Hepatocyte (in vitro differentiated cells): ENCODE results near the gene MNX1. TPM values are rescaled to one million over a fixed set of nuclear protein-coding genes. Genes with fewer than 3 reads are reported as not detected.

ENCODE experiments used
- DNase-seq: peaks from one replicate; pipeline ENCODE4 v3.0.0-alpha.2; 2016; ENCODE audit warnings: low spot score
- H2AFZ ChIP-seq: fragments of 200-600 bp; sonication (generic); 2 replicates; pipeline ENCODE4 v1.6.0; 2016; ENCODE audit warnings: antibody characterized with exemption, mild to moderate bottlenecking
- H3K27ac ChIP-seq: fragments of 200-600 bp; sonication (generic); 2 replicates; pipeline ENCODE4 v1.5.1; 2016; ENCODE audit warnings: mild to moderate bottlenecking
- H3K27me3 ChIP-seq: fragments of 200-600 bp; sonication (generic); 2 replicates; pipeline ENCODE4 v1.6.1; 2016
- H3K36me3 ChIP-seq: fragments of 200-600 bp; sonication (generic); replicated peaks from 2 replicates; pipeline ENCODE4 v1.5.1; 2016; ENCODE audit warnings: low read depth; ENCODE audit not compliant: insufficient read depth
- H3K4me1 ChIP-seq: fragments of 200-600 bp; sonication (generic); 2 replicates; pipeline ENCODE4 v1.5.1; 2016; ENCODE audit warnings: mild to moderate bottlenecking, moderate library complexity; ENCODE audit not compliant: insufficient read depth
- H3K4me2 ChIP-seq: fragments of 200-600 bp; sonication (generic); 2 replicates; pipeline ENCODE4 v1.6.0; 2016
- H3K4me3 ChIP-seq: fragments of 200-600 bp; sonication (generic); 2 replicates; pipeline ENCODE4 v1.5.1; 2016; ENCODE audit warnings: mild to moderate bottlenecking
- H3K79me2 ChIP-seq: fragments of 200-600 bp; sonication (generic); 2 replicates; pipeline ENCODE4 v1.6.0; 2017; ENCODE audit warnings: mild to moderate bottlenecking
- H3K9me2 ChIP-seq: fragments of 200-600 bp; sonication (generic); replicated peaks from 2 replicates; pipeline ENCODE4 v1.6.0; 2017; ENCODE audit warnings: mild to moderate bottlenecking; ENCODE audit not compliant: insufficient read depth
- H3K9me3 ChIP-seq: fragments of 200-600 bp; sonication (generic); 2 replicates; pipeline ENCODE4 v1.5.1; 2016; ENCODE audit warnings: low read depth, mild to moderate bottlenecking
- H4K20me1 ChIP-seq: fragments of 200-600 bp; sonication (generic); 2 replicates; pipeline ENCODE4 v1.6.0; 2016; ENCODE audit warnings: mild to moderate bottlenecking; ENCODE audit not compliant: insufficient read depth, poor library complexity, severe bottlenecking
- CTCF ChIP-seq: fragments of 200-600 bp; sonication (generic); IDR thresholded peaks from 2 replicates; pipeline ENCODE4 v1.5.1; 2016; ENCODE audit warnings: antibody characterized with exemption, mild to moderate bottlenecking; ENCODE audit not compliant: poor library complexity
- EZH2 ChIP-seq: fragments of 200-600 bp; sonication (generic); IDR thresholded peaks from 2 replicates; pipeline ENCODE4 v1.6.1; 2016; ENCODE audit warnings: antibody characterized with exemption, mild to moderate bottlenecking, borderline replicate concordance
- EZH2phosphoT487 ChIP-seq: fragments of 200-600 bp; sonication (generic); IDR thresholded peaks from one replicate; pipeline ENCODE4 v1.6.1; 2018; ENCODE audit warnings: antibody characterized with exemption, mild to moderate bottlenecking, low read depth, moderate library complexity; ENCODE audit not compliant: unreplicated experiment, severe bottlenecking
- WGBS: methylation state at CpG from one replicate; pipeline ENCODE4 v1.1.6; 2016; ENCODE audit warnings: low lambda C conversion rate; ENCODE audit errors: missing lambda C conversion rate; 5-methylcytosine and 5-hydroxymethylcytosine counted together
- polyA plus RNA-seq: library from polyadenylated mRNA; unstranded; fragments of >200 nt; fragmentation: Nextera tagmentation; extraction: Ambion mirVana; gene quantifications from 2 replicates; pipeline ENCODE4 v1.2.1, GENCODE V29; 2016
- total RNA-seq: library from RNA; depleted of rRNA; stranded (reverse); fragments of >200 nt; gene quantifications from 2 replicates; pipeline ENCODE4 v1.2.3, GENCODE V29; 2014

The MNX1 gene
- total and polyA plus RNA-seq, 2 experiments from 2014 or later: 1.4 to 2.3 TPM

- peaks cover 5% of the 10 kb centered on the region for H3K27me3 ChIP-seq
- 74% methylated on average over 16 of the region's 16 CpGs for WGBS
- no peaks in the 10 kb centered on the region for H4K20me1 ChIP-seq
- H3K9me2 ChIP-seq: no peaks in the 10 kb centered on the region
- no peaks in the 10 kb centered on the region for H3K36me3 ChIP-seq
- H2AFZ ChIP-seq: no peak overlapping the region
- no peak overlapping the region for H3K27ac ChIP-seq
- H3K9me3 ChIP-seq: no peaks in the 10 kb centered on the region
- H3K79me2 ChIP-seq: no peaks in the 10 kb centered on the region
- TF ChIP-seq EZH2phosphoT487: no peak
- no peak for TF ChIP-seq CTCF
- TF ChIP-seq EZH2: no peak
- no peaks in the 10 kb centered on the region for H3K4me1 ChIP-seq
- no peak overlapping the region for H3K4me2 ChIP-seq
- DNase-seq: no peak
- no peak overlapping the region for H3K4me3 ChIP-seq
Observed at GRCh38 chr7:157056957-157057902, 46.8 kb upstream of the MNX1 start.

- no peaks in the 10 kb centered on the region for H4K20me1 ChIP-seq
- no peak for TF ChIP-seq CTCF
- TF ChIP-seq EZH2: no peak
- TF ChIP-seq EZH2phosphoT487: no peak
- no peaks in the 10 kb centered on the region for H3K9me2 ChIP-seq
- no peak overlapping the region for H3K4me3 ChIP-seq
- H2AFZ ChIP-seq: no peak overlapping the region
- no peaks in the 10 kb centered on the region for H3K79me2 ChIP-seq
- no peaks in the 10 kb centered on the region for H3K36me3 ChIP-seq
- peaks cover 5% of the 10 kb centered on the region for H3K27me3 ChIP-seq
- DNase-seq: no peak
- WGBS: 89% methylated on average over 9 of the region's 9 CpGs
- H3K4me1 ChIP-seq: no peaks in the 10 kb centered on the region
- H3K4me2 ChIP-seq: no peak overlapping the region
- H3K9me3 ChIP-seq: no peaks in the 10 kb centered on the region
- H3K27ac ChIP-seq: no peak overlapping the region
Observed at GRCh38 chr7:157056246-157056645, 45.8 kb upstream of the MNX1 start.

- Histone ChIP-seq H4K20me1 (no peaks in the 10 kb centered on the region), H3K27ac (no peak overlapping the region), H3K9me2 (no peaks in the 10 kb centered on the region), H3K9me3 (no peaks in the 10 kb centered on the region), H3K36me3 (no peaks in the 10 kb centered on the region), H3K4me2 (no peak overlapping the region), H2AFZ (no peak overlapping the region), H3K4me1 (no peaks in the 10 kb centered on the region), H3K79me2 (no peaks in the 10 kb centered on the region), H3K27me3 (peaks cover 4% of the 10 kb centered on the region), H3K4me3 (no peak overlapping the region)
- no peak for TF ChIP-seq CTCF
- no peak for TF ChIP-seq EZH2
- TF ChIP-seq EZH2phosphoT487: no peak
- no peak for DNase-seq
- WGBS: 82% methylated on average over 9 of the region's 9 CpGs
Observed at GRCh38 chr7:157054927-157055326, 44.5 kb upstream of the MNX1 start.
